Lower leg skin (tissue), 3 donors: Measurements from ENCODE around the gene AGXT.

ENCODE experiments used
- CTCF ChIP-seq, 3 donors: fragments of 450-650 bp; IDR thresholded peaks; one replicate each; pipeline ENCODE4 v1.5.1; 2016; ENCODE audit warnings: antibody characterized with exemption in 3 of 3, mild to moderate bottlenecking in 3 of 3, moderate library complexity in 2 of 3
- POLR2A ChIP-seq, 2 donors: fragments of 450-650 bp; IDR thresholded peaks; one replicate each; pipeline ENCODE4 v1.6.1; 2016 to 2017; ENCODE audit warnings: antibody characterized with exemption in 2 of 2, mild to moderate bottlenecking in 1 of 2, moderate library complexity in 1 of 2

DNA sequence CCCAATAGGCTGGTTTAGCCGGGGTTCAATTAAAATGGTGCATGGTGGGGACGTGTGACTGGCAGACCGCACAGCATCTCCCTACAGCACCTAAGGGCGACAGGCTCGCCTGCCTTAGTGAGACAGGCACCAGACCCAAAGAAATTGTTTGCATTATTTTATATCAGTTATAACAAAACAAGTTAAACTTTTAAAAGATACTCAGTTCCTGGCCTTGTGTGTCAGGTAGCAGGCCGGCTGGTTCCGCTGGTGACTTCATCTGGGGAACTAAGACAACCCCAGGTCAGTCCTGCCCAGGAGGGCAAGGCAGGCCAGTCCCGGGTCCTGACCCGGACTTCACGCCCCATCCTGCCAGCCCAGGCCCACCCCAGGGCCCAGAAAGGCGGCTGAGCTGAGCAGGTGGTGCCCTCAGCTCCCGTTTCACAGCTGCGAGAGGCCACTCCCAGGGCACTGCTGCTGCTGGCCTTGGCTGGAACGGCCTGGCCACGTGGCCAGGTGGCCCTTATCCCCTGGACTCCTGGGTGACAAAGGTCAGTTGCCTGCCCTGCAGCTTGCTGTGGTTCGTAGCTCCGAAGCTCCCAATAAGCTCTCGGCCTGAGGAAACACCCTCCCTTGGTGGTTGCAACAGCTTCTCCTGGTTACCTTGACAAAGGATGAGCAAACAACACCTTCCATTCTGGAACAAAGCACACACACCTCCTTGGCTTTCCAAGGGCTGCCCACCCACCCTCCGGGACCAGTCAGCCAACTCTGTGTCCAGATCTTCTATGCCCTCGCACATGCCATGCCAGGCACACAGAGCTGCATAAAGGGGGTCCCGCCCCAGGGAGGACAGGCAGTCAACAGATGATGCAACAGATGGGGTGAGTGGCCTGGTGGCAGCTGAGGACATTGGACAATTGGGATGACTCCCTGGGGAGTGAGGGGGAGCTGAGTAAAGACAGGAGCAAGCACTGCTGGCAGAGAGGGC is 11.3 kb upstream of the AGXT start:
- no peak for TF ChIP-seq CTCF (IDR thresholded peaks at IDR 0.05)
- no peak for TF ChIP-seq POLR2A (IDR thresholded peaks at IDR 0.05)
